B cell (primary cell): ENCODE measurements around the gene NFILZ. TPM values are rescaled to one million over a fixed set of nuclear protein-coding genes. Genes with fewer than 3 reads are reported as not detected.

Experiments used
- ATAC-seq: fragments of 200-7000 bp; cut with Tn5 transposase; one replicate; pipeline ENCODE4 v1.10.0; 2021; ENCODE audit warnings: low read depth, mild to moderate bottlenecking, moderate number of reproducible peaks, moderate library complexity
- CTCF ChIA-PET: fragments of 350-600 bp; sonication (Branson Sonifier 250); formaldehyde crosslinking; loops from one replicate; lab custom pipeline; 2021; ENCODE audit warnings: antibody characterized with exemption, inconsistent platforms; lab: Charles Lee
- POLR2A ChIA-PET: fragments of 350-600 bp; sonication (Branson Sonifier 250); formaldehyde crosslinking; loops from one replicate; lab custom pipeline; 2021; ENCODE audit warnings: antibody characterized with exemption; lab: Charles Lee
- DNase-seq: peaks from one replicate; pipeline ENCODE4 v3.0.0; 2013
- H2AFZ ChIP-seq: 2 replicates; pipeline ENCODE4 v1.6.1; 2012; ENCODE audit warnings: mild to moderate bottlenecking, low read depth, low read length; ENCODE audit not compliant: insufficient read depth, poor library complexity, severe bottlenecking
- H3K27ac ChIP-seq, 2 donors: 1 replicate in 1 of 2; 2 replicates in 1 of 2; pipeline ENCODE4 v1.5.1; 2012 to 2013; ENCODE audit warnings: low read length in 2 of 2, mild to moderate bottlenecking in 2 of 2, moderate library complexity in 1 of 2
- H3K27me3 ChIP-seq, 4 experiments: fragments of 200-600 bp in 1 of 4; sonication (generic) in 1 of 4; replicated peaks in 1 of 4; 1 replicate in 2 of 4; 2 replicates in 2 of 4; pipeline versions ENCODE4 v1.6.1 to v1.7.0; 2013 to 2016; ENCODE audit warnings: low read length in 3 of 4, mild to moderate bottlenecking in 2 of 4, mixed read lengths in 1 of 4, moderate library complexity in 1 of 4; ENCODE audit not compliant: insufficient read depth in 4 of 4, control insufficient read depth in 3 of 4; ENCODE audit errors: control extremely low read depth in 1 of 4
- H3K36me3 ChIP-seq, 2 experiments: replicated peaks in 1 of 2; 1 replicate in 1 of 2; 2 replicates in 1 of 2; pipeline versions ENCODE4 v1.6.1 to v1.7.1; 2013; ENCODE audit warnings: low read length in 1 of 2; ENCODE audit not compliant: insufficient read depth in 2 of 2, control insufficient read depth in 1 of 2; ENCODE audit errors: control extremely low read depth in 1 of 2, extremely low read depth in 1 of 2
- H3K4me1 ChIP-seq, 2 donors: fragments of 200-600 bp in 1 of 2; sonication (generic) in 1 of 2; 1 replicate in 1 of 2; 2 replicates in 1 of 2; pipeline versions ENCODE4 v1.5.1 to v1.6.1; 2013 to 2017; ENCODE audit warnings: low read length in 2 of 2; ENCODE audit not compliant: control insufficient read depth in 2 of 2, insufficient read depth in 2 of 2
- H3K4me2 ChIP-seq: replicated peaks from 2 replicates; pipeline ENCODE3; 2012; ENCODE audit warnings: mild to moderate bottlenecking, low read depth, low read length; ENCODE audit not compliant: poor library complexity, severe bottlenecking
- H3K4me3 ChIP-seq, 5 experiments: fragments of 200-600 bp in 1 of 5; sonication (generic) in 1 of 5; 1 replicate in 3 of 5; 2 replicates in 2 of 5; pipeline versions ENCODE4 v1.5.1 to v1.7.0; 2011 to 2016; ENCODE audit warnings: low read length in 4 of 5, mild to moderate bottlenecking in 4 of 5, low read depth in 2 of 5, control low read depth in 1 of 5, moderate library complexity in 1 of 5; ENCODE audit not compliant: insufficient read depth in 1 of 5; ENCODE audit errors: control extremely low read depth in 1 of 5, extremely low read depth in 1 of 5
- H3K79me2 ChIP-seq: fragments of 200-600 bp; sonication (generic); one replicate; pipeline ENCODE4 v1.6.0; 2016; ENCODE audit warnings: low read length; ENCODE audit not compliant: control insufficient read depth, insufficient read depth
- H3K9ac ChIP-seq: fragments of 200-600 bp; sonication (generic); 2 replicates; pipeline ENCODE4 v1.6.1; 2017; ENCODE audit warnings: mild to moderate bottlenecking, low read length, moderate library complexity
- H3K9me3 ChIP-seq, 3 donors: one replicate each; pipeline versions ENCODE4 v1.6.1 to v1.7.1; 2013; ENCODE audit warnings: low read length in 2 of 3; ENCODE audit not compliant: control insufficient read depth in 2 of 3, insufficient read depth in 1 of 3; ENCODE audit errors: control extremely low read depth in 1 of 3
- H4K20me1 ChIP-seq: 2 replicates; pipeline ENCODE4 v1.6.0; 2012; ENCODE audit warnings: mild to moderate bottlenecking, low read length; ENCODE audit not compliant: insufficient read depth, control insufficient read depth, poor library complexity, severe bottlenecking
- H3K27ac Mint-ChIP-seq: one replicate; pipeline ENCODE4 v1.8.0; 2021; ENCODE audit warnings: mixed read lengths
- H3K27me3 Mint-ChIP-seq: one replicate; pipeline ENCODE4 v1.8.0; 2021; ENCODE audit warnings: mixed read lengths
- H3K4me1 Mint-ChIP-seq: one replicate; pipeline ENCODE4 v1.8.0; 2021; ENCODE audit warnings: mixed read lengths
- H3K4me3 Mint-ChIP-seq: one replicate; pipeline ENCODE4 v1.8.0; 2021; ENCODE audit warnings: mixed read lengths
- H3K9me3 Mint-ChIP-seq: one replicate; pipeline ENCODE4 v1.8.0; 2022; ENCODE audit warnings: mixed read lengths; ENCODE audit not compliant: insufficient read depth
- EZH2 ChIP-seq: IDR thresholded peaks from 2 replicates; pipeline ENCODE4 v1.6.1; 2012; ENCODE audit warnings: borderline replicate concordance, low read depth, mild to moderate bottlenecking, moderate library complexity, low read length; ENCODE audit not compliant: insufficient read depth, poor library complexity, severe bottlenecking
- WGBS: methylation state at CpG from one replicate; pipeline ENCODE4 v1.1.5; 2013; ENCODE audit warnings: missing lambda C conversion rate; ENCODE audit not compliant: insufficient coverage; 5-methylcytosine and 5-hydroxymethylcytosine counted together
- intact Hi-C: fragments of 100-400 bp; cut with micrococcal nuclease; formaldehyde crosslinking; loops from one replicate; pipeline ENCODE4 v1.10.0; 2022
- polyA plus RNA-seq: library from polyadenylated mRNA; depleted of rRNA; stranded (reverse); fragments of >200 nt; gene quantifications from 2 replicates; pipeline ENCODE4 v1.2.3, GENCODE V29; 2012
- total RNA-seq, 2 donors: library from RNA; stranded (reverse); fragments of 120-200 nt in 1 of 2; gene quantifications; 1 replicate in 1 of 2; 2 replicates in 1 of 2; pipeline versions ENCODE4 v1.2.3 to v1.2.4, GENCODE V29; 2013 to 2022
- TF ChIP-seq, protein P1 (sequence below): fragments of 200-600 bp; IDR thresholded peaks from one replicate; pipeline ENCODE4 v1.8.0; 2022; ENCODE audit warnings: antibody characterized with exemption, mild to moderate bottlenecking

The NFILZ gene
- total and polyA plus RNA-seq, 2 donors (not counting 1 experiment from before 2014, with no cell fraction given), result not detected

GRCh38 chr19:8609279-8610040, 21.0 kb upstream of the NFILZ start:
- H3K27ac Mint-ChIP-seq, result no peak overlapping the region
- peaks cover 36% of the 10 kb centered on the region for H3K27me3 Mint-ChIP-seq
- intact Hi-C loops, result no loop called here
- peak overlapping the region; percentile 83 for H3K4me3 Mint-ChIP-seq
- no peaks in the 10 kb centered on the region for H3K79me2 ChIP-seq
- no peaks in the 10 kb centered on the region for H3K36me3 ChIP-seq
- CTCF ChIA-PET, result no interaction called here
- peaks cover 0 to 27% (median 19%) of the 10 kb centered on the region in 4 experiments for H3K27me3 ChIP-seq
- peak overlapping the region; percentile 55 for H3K9ac ChIP-seq
- no peak for TF ChIP-seq EZH2
- TF ChIP-seq, protein P1, sequence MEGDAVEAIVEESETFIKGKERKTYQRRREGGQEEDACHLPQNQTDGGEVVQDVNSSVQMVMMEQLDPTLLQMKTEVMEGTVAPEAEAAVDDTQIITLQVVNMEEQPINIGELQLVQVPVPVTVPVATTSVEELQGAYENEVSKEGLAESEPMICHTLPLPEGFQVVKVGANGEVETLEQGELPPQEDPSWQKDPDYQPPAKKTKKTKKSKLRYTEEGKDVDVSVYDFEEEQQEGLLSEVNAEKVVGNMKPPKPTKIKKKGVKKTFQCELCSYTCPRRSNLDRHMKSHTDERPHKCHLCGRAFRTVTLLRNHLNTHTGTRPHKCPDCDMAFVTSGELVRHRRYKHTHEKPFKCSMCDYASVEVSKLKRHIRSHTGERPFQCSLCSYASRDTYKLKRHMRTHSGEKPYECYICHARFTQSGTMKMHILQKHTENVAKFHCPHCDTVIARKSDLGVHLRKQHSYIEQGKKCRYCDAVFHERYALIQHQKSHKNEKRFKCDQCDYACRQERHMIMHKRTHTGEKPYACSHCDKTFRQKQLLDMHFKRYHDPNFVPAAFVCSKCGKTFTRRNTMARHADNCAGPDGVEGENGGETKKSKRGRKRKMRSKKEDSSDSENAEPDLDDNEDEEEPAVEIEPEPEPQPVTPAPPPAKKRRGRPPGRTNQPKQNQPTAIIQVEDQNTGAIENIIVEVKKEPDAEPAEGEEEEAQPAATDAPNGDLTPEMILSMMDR, result no peak
- no peaks in the 10 kb centered on the region for H3K9me3 Mint-ChIP-seq
- peak overlapping the region; percentile 62 for H2AFZ ChIP-seq
- POLR2A ChIA-PET, result no interaction called here
- H4K20me1 ChIP-seq, result no peaks in the 10 kb centered on the region
- peaks cover 16 to 22% of the 10 kb centered on the region in 2 donors for H3K4me1 ChIP-seq
- H3K4me3 ChIP-seq, result peak overlapping the region in 4 of 5 experiments; percentile 3 to 58 (median 48)
- H3K9me3 ChIP-seq, result peaks cover 0 to 31% (median 5%) of the 10 kb centered on the region in 3 donors
- peak overlapping the region; percentile 90 for H3K4me2 ChIP-seq
- 7% methylated on average over 44 of the region's 47 CpGs for WGBS
- ATAC-seq (no peak), DNase-seq (no peak)
- H3K4me1 Mint-ChIP-seq, result peaks cover 15% of the 10 kb centered on the region
- no peak overlapping the region for H3K27ac ChIP-seq
